Measurements from ENCODE around the gene NR4A1.

NR4A1 gene

DNA sequence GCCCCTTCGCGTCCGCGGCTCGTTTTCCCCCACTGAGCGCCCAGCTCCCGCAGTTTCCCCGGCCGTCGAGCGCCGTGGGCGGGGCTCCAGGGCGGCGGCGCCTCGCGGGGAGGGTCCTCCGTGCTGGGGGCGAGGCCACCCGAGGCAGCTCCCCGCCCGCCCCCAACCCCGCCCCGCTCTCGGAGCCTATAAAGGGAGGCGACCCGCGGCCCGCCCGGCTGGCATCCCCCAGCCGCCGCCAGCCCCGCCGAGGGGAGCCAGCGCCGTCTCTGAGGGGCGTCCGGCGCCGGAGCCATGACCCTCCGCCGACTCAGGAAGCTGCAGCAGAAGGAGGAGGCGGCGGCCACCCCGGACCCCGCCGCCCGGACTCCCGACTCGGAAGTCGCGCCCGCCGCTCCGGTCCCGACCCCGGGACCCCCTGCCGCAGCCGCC lies 44.5 kb upstream of the NR4A1 start, which contains the start of gene TAMALIN:
TAMALIN (plus strand) TSS at position 221 of the 432 bp plus-strand sequence; CDS start at position 295, 74 bp downstream.
- no peak for DNase-seq (ENCODE audit: extremely low read depth, low read depth)
- TF ChIP-seq, protein P1, sequence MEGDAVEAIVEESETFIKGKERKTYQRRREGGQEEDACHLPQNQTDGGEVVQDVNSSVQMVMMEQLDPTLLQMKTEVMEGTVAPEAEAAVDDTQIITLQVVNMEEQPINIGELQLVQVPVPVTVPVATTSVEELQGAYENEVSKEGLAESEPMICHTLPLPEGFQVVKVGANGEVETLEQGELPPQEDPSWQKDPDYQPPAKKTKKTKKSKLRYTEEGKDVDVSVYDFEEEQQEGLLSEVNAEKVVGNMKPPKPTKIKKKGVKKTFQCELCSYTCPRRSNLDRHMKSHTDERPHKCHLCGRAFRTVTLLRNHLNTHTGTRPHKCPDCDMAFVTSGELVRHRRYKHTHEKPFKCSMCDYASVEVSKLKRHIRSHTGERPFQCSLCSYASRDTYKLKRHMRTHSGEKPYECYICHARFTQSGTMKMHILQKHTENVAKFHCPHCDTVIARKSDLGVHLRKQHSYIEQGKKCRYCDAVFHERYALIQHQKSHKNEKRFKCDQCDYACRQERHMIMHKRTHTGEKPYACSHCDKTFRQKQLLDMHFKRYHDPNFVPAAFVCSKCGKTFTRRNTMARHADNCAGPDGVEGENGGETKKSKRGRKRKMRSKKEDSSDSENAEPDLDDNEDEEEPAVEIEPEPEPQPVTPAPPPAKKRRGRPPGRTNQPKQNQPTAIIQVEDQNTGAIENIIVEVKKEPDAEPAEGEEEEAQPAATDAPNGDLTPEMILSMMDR (IDR thresholded peaks at IDR 0.05; ENCODE audit: low read depth, low read length), result no peak

DNA sequence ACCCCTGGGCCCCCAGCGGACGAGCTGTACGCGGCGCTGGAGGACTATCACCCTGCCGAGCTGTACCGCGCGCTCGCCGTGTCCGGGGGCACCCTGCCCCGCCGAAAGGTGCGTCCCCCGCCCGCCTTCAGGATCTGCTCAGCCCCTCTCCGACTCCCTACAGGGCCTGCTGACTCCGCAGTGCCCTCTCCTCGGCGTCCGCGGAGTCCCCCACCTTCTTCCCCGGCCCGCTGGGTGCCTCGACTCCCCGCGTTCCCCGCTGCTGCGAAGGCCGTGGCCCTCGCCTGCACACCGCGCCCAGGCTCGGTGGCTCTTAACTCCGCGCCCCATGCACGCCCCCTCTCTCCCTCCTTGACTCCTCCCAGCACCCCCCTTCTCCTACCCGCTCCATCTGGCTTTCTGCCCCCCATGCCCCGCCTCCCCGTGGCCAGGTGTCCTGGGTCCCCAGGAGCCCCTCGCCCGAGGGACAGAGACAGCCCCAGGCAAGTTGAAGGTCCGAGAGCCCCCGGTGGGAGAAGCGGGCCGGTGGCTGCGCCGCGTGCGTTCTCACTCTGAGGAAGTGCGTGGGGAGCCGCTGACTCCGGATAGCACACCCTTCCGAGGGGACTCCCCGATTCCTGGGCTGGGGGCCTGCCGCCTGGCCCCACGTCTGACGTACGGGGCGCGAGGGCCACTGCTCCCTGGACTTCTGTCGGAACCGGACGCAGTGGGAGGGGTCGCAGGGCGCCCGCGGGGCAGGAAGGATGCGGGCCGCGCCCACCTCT lies 43.9 kb upstream of the NR4A1 start:
- no peak for DNase-seq (ENCODE audit: extremely low read depth, low read depth)
- TF ChIP-seq, protein P1 (IDR thresholded peaks at IDR 0.05; ENCODE audit: low read depth, low read length), result no peak

DNA sequence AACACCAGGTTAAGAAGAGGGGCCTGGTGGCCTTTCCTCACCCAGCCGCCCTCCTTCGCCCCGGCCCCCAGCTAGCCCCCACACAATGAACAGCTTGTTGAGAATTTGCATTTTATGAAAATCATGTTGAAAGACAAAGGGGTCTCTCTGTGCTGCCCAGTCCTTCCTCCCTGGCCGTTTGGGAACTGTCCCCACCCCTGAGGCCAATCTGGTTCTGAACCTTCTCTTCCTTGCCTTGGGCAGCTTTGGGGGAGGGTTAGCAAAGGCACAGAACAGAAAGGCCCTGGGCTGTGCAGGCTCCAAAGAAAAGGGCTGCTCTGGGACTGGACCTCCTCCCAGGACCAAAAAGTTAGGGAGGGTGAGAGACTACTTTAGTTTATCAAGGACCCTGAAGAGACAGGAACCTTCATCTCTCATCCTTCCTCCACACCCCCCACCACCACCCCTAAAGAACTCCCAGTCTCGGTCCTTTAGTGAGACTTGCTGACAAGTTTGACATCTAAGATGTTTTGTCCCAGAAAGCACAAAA lies 43.2 kb upstream of the NR4A1 start:
- DNase-seq (ENCODE audit: extremely low read depth, low read depth), result no peak
- TF ChIP-seq, protein P1 (IDR thresholded peaks at IDR 0.05; ENCODE audit: low read depth, low read length), result no peak

DNA sequence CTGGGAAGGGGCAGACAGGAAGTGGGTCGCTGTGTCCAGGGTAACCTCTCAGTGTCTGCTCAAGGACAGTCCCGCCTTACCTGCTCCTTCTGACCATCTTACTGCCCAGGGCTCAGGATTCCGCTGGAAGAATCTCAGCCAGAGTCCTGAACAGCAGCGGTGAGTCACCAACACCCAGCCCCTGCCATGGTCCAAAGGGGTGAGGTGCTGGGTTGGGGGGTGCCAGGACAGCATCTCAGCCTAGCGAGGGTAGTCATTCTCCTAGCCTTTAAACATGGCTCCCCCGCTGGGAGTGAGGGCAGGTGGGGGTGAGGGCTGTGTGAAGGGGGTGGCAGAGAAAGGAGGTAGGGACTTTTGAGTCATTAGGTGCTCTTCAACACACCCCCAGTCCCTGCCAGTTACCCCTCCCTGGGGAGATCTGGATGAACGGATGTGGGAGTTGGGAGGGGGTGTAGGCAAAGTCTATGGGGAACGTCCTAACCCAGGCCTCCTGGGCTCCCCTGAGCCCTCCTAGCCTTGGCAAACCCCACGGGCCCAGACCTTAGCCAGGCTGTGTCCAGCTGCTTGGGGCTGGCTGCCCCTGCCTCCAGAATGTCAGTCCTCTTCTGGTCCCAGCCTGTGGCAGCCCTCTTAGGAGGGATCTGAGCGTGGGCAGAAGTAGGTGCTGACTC lies 42.0 kb upstream of the NR4A1 start:
- no peak for DNase-seq (ENCODE audit: extremely low read depth, low read depth)
- TF ChIP-seq, protein P1 (IDR thresholded peaks at IDR 0.05; ENCODE audit: low read depth, low read length), result no peak

DNA sequence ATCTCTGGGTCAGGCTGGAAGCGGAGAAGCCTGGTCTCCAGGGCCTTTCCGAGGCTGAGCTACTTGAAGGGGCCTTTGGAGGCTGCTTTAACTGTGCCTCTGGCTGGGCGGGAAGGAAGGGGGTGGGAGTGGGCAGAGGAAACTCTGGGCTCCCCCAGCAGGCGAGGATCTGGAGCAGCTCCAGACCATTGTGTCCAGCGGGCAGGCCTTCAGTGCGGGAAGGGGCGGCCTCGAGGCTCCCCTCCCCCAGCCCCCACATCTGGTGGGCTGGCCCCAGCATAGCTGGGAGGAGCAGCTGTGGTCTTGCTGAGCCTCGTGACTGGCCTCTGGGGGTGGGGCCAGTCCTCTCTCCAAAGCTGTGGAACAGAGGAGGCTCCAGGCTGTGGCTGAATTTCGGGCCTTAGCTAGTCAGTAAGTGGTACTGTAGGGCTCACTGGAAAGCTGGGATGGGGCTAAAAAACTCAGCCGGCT lies 41.1 kb upstream of the NR4A1 start:
- peak; percentile 59 for DNase-seq (ENCODE audit: extremely low read depth, low read depth)
- TF ChIP-seq, protein P1 (IDR thresholded peaks at IDR 0.05; ENCODE audit: low read depth, low read length), result no peak

DNA sequence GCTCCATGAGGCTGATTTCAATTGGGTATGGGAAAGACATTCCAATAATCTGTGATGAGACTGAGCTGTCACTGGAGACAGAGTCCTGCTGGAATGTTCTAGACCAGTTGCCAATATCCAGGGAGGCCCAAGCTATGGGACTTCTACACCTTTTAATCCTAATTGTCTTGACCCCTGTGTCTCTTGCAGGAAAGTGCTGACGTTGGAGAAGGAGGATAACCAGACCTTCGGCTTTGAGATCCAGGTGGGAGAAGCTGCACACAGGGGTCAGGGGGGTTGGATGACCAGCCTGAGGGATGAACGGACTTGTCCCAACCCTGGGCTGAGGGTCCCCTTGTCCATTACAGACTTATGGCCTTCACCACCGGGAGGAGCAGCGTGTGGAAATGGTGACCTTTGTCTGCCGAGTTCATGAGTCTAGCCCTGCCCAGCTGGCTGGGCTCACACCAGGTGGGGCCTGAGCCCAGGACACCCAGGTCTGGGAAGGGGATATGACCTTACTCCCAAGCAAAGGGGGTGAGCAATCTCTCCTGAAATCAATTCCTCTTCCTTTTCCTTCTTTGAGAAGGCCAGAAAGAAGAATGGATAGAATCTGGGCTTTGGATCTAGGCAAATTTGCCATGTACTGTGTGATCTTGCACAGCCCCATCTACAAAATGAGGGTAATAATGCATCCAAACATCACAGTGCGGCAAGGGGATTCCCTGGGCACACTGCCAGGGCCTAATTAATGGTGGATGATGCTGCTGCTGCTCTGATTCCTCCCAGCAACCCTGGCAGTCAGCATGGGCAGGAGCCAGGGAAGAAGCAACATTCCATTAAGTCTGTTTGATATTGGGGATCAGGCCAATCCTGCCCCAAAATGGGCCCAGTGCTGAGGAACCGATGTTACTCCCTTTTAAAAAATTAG lies 40.3 kb upstream of the NR4A1 start:
- TF ChIP-seq, protein P1 (IDR thresholded peaks at IDR 0.05; ENCODE audit: low read depth, low read length), result no peak
- DNase-seq (ENCODE audit: extremely low read depth, low read depth), result no peak

All from AG09319 (cell line).